Coronary artery (tissue), 2 donors: ENCODE results near the gene SYVN1.

Experiments used
- DNase-seq: peaks from one replicate; pipeline ENCODE4 v3.0.0-alpha.2; 2017; ENCODE audit warnings: low spot score
- H3K27ac ChIP-seq, 2 donors: fragments of 200-600 bp; sonication (generic); one replicate each; pipeline ENCODE4 v1.5.1; 2016 to 2019
- H3K4me3 ChIP-seq: fragments of 200-600 bp; sonication (generic); 2 replicates; pipeline ENCODE4 v1.5.1; 2016; ENCODE audit warnings: mild to moderate bottlenecking, moderate library complexity
- CTCF ChIP-seq: fragments of 200-600 bp; sonication (generic); IDR thresholded peaks from one replicate; pipeline ENCODE4 v1.5.1; 2019; ENCODE audit warnings: antibody characterized with exemption

SYVN1 gene

GRCh38 chr11:65078786-65079342 lies 55.5 kb downstream of the SYVN1 start:
- TF ChIP-seq CTCF = no peak
- Histone ChIP-seq H3K4me3 (no peak overlapping the region), H3K27ac (no peak overlapping the region)
- DNase-seq = no peak

- no peak for DNase-seq
- Histone ChIP-seq H3K27ac (no peak overlapping the region), H3K4me3 (no peak overlapping the region)
- no peak for TF ChIP-seq CTCF
Measured at GRCh38 chr11:65078151-65078550, 56.2 kb downstream of the SYVN1 start.

- no peak for DNase-seq
- no peak overlapping the region for H3K4me3 ChIP-seq
- no peak overlapping the region for H3K27ac ChIP-seq
- TF ChIP-seq CTCF = no peak
Measured at GRCh38 chr11:65077451-65077850, 56.9 kb downstream of the SYVN1 start.
